OCI-LY1 (cell line): ENCODE measurements around the gene FRMD5.

ENCODE experiments used
- EZH2 ChIP-seq: fragments of 200-600 bp; sonication (generic), shearing (Covaris generic); IDR thresholded peaks from 2 replicates; pipeline ENCODE4 v1.8.0; 2017; ENCODE audit warnings: borderline replicate concordance, mixed run types, mild to moderate bottlenecking, antibody characterized with exemption, low read length, moderate library complexity, mixed read lengths
- TF ChIP-seq, protein P1 (sequence below): fragments of 200-600 bp; sonication (generic), shearing (Covaris generic); IDR thresholded peaks from 2 replicates; pipeline ENCODE4 v1.5.1; 2017; ENCODE audit warnings: mild to moderate bottlenecking, antibody characterized with exemption, low read length, moderate library complexity, mixed read lengths

DNA sequence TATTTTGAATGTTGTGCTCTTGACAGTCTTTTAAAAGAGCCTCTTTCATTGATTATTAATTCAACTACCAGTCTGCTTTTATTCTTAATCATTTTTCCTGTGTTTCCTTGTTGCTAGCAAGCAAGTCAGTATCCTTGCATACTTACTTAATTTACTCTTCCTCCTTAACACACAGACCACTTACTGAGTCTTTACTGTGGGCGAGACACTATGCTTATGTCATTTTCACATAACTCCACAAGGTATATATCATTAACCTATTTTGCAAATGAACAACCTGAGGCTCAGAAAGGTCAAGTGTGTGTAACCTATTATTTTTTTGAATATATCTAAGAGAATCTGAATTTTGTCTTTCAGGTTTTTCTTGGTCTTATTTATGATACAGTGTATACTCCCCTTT lies 237.3 kb downstream of the FRMD5 start:
- TF ChIP-seq, protein P1, sequence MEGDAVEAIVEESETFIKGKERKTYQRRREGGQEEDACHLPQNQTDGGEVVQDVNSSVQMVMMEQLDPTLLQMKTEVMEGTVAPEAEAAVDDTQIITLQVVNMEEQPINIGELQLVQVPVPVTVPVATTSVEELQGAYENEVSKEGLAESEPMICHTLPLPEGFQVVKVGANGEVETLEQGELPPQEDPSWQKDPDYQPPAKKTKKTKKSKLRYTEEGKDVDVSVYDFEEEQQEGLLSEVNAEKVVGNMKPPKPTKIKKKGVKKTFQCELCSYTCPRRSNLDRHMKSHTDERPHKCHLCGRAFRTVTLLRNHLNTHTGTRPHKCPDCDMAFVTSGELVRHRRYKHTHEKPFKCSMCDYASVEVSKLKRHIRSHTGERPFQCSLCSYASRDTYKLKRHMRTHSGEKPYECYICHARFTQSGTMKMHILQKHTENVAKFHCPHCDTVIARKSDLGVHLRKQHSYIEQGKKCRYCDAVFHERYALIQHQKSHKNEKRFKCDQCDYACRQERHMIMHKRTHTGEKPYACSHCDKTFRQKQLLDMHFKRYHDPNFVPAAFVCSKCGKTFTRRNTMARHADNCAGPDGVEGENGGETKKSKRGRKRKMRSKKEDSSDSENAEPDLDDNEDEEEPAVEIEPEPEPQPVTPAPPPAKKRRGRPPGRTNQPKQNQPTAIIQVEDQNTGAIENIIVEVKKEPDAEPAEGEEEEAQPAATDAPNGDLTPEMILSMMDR: no peak
- TF ChIP-seq EZH2: no peak
